Measurements from ENCODE around the gene COX4I2. TPM values are rescaled to one million over a fixed set of nuclear protein-coding genes. Genes with fewer than 3 reads are reported as not detected.
"Not testable (repeated sequence)": the region's sequence is repeated elsewhere in the genome, so short reads cannot be mapped to it uniquely, and the experiment has no call there.

COX4I2 gene
- total RNA-seq, 6 experiments from 2014 or later, result not detected

- peaks cover 37% of the 10 kb centered on the region for H3K36me3 Mint-ChIP-seq (ENCODE audit: low read depth)
Observed at GRCh38 chr20:31667315-31668285, 29.9 kb downstream of the COX4I2 start.

GRCh38 chr20:31668944-31669343, 31.2 kb downstream of the COX4I2 start:
- peaks cover 35% of the 10 kb centered on the region for H3K36me3 Mint-ChIP-seq (ENCODE audit: low read depth)
- H3K27me3 Mint-ChIP-seq (ENCODE audit: insufficient read depth); DNase-seq; H3K9me3 Mint-ChIP-seq; H3K4me3 Mint-ChIP-seq: not testable (repeated sequence)
- H3K4me1 Mint-ChIP-seq (ENCODE audit: low read depth), result peaks cover 34% of the 10 kb centered on the region
- peak overlapping the region; percentile 20; the same call in 1 of the 2 replicates for H3K27ac Mint-ChIP-seq

More at GRCh38 chr20:31667315-31668285, 29.9 kb downstream of the COX4I2 start:
- H3K27me3 Mint-ChIP-seq (ENCODE audit: insufficient read depth), result peaks cover 6% of the 10 kb centered on the region
- H3K27ac Mint-ChIP-seq, result peak overlapping the region; percentile 58; the same call in 1 of the 2 replicates
- no peak overlapping the region for H3K4me3 Mint-ChIP-seq
- no peaks in the 10 kb centered on the region for H3K9me3 Mint-ChIP-seq
- peaks cover 39% of the 10 kb centered on the region for H3K4me1 Mint-ChIP-seq (ENCODE audit: low read depth)
- no peak for DNase-seq
- TF ChIP-seq, protein P1, sequence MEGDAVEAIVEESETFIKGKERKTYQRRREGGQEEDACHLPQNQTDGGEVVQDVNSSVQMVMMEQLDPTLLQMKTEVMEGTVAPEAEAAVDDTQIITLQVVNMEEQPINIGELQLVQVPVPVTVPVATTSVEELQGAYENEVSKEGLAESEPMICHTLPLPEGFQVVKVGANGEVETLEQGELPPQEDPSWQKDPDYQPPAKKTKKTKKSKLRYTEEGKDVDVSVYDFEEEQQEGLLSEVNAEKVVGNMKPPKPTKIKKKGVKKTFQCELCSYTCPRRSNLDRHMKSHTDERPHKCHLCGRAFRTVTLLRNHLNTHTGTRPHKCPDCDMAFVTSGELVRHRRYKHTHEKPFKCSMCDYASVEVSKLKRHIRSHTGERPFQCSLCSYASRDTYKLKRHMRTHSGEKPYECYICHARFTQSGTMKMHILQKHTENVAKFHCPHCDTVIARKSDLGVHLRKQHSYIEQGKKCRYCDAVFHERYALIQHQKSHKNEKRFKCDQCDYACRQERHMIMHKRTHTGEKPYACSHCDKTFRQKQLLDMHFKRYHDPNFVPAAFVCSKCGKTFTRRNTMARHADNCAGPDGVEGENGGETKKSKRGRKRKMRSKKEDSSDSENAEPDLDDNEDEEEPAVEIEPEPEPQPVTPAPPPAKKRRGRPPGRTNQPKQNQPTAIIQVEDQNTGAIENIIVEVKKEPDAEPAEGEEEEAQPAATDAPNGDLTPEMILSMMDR (IDR thresholded peaks at IDR 0.05), result no peak

DNA sequence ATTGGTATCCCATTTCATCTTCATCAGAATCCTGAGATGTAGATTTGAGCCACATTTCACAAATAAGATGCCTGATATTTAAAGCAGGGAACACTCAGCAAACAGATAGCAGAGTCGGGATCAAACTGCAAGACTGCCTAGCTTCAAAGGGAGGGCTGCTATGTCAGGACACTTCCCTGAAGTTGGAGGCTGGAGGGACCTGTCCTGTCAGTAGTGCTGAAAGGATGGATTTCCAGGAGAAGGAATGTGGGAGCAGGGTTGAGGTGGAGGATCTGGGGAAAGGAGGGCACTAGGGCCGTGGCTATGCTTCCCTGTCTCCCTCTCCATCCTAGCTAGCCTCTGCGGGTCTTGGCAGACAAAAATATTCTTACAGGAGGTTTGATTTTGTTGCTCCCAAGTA, 32.2 kb downstream of the COX4I2 start:
- Mint-ChIP-seq H3K27ac (peak overlapping the region; percentile 21; the same call in 1 of the 2 replicates), H3K27me3 (ENCODE audit: insufficient read depth) (peaks cover 6% of the 10 kb centered on the region)

DNA sequence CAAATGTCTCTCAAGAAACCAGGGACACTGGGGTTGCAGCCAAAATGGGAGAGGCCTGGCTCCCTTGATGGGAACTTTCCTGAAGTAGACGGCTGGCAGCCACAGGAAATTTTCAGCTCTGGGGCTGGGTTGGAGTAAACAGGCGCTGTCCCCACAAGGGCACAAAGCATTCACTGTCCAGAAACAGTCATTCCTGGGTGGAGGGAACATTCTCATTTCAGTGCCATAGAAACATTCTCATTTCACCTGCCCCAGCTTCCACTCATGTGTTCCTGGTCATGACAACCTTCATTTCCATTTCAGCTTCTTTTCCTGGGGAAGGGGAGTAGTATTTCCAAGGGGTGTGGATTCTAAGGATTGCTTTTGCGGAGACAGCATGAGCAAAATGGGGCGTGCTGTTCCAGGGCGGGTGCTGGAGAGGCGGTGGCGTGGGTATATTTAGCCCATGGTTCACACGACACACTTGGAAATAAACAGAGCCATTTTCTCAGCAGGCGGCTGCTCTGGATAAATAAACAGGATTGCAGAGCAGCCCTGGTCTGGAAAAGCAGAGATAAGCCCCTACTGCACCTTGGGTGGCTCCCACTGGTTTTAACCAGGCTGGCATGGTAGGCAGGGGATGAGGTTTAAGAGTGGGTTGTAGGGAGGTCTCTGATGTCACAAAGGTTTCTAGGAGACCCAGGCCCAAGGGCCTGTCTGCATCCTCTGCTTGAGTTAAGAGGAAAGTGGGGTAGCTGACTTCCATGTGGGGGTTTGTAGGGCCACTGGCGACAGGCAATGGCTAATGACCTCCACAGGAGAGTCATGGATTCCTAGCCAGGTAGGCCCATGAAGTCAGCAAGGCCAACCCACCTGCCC, 32.9 kb downstream of the COX4I2 start:
- Mint-ChIP-seq H3K4me1 (ENCODE audit: low read depth) (peaks cover 46% of the 10 kb centered on the region), H3K27me3 (ENCODE audit: insufficient read depth) (peaks cover 9% of the 10 kb centered on the region), H3K27ac (no peak overlapping the region), H3K9me3 (no peaks in the 10 kb centered on the region), H3K4me3 (no peak overlapping the region), H3K36me3 (ENCODE audit: low read depth) (peaks cover 37% of the 10 kb centered on the region)
- TF ChIP-seq, protein P1 (IDR thresholded peaks at IDR 0.05), result no peak
- DNase-seq, result no peak

More for the DNA sequence above, 32.2 kb downstream of the COX4I2 start:
- Mint-ChIP-seq H3K36me3 (ENCODE audit: low read depth) (peaks cover 35% of the 10 kb centered on the region), H3K4me3 (no peak overlapping the region), H3K4me1 (ENCODE audit: low read depth) (peaks cover 39% of the 10 kb centered on the region), H3K9me3 (no peaks in the 10 kb centered on the region)
- TF ChIP-seq, protein P1 (IDR thresholded peaks at IDR 0.05), result no peak
- DNase-seq, result no peak

GRCh38 chr20:31671324-31671723, 33.6 kb downstream of the COX4I2 start:
- Mint-ChIP-seq H3K4me3 (no peak overlapping the region), H3K9me3 (no peaks in the 10 kb centered on the region), H3K27me3 (ENCODE audit: insufficient read depth) (peaks cover 11% of the 10 kb centered on the region), H3K27ac (no peak overlapping the region), H3K36me3 (ENCODE audit: low read depth) (peaks cover 39% of the 10 kb centered on the region), H3K4me1 (ENCODE audit: low read depth) (peaks cover 49% of the 10 kb centered on the region)
- TF ChIP-seq, protein P1 (IDR thresholded peaks at IDR 0.05), result no peak
- no peak for DNase-seq

Data from HFFc6 (cell line).